Left ventricle myocardium inferior (tissue), 1 donor: ENCODE results near the gene ADAMTSL5. TPM values are rescaled to one million over a fixed set of nuclear protein-coding genes. Genes with fewer than 3 reads are reported as not detected.

Source experiments
- DNase-seq: peaks from one replicate; pipeline ENCODE4 v3.0.0-alpha.2; 2020
- H3K27ac ChIP-seq: fragments of 200-600 bp; replicated peaks from 2 replicates; pipeline ENCODE4 v1.8.0; 2021
- H3K27me3 ChIP-seq: fragments of 200-600 bp; 2 replicates; pipeline ENCODE4 v1.8.0; 2021; ENCODE audit warnings: low read depth
- H3K36me3 ChIP-seq: fragments of 200-600 bp; 2 replicates; pipeline ENCODE4 v1.8.0; 2021
- H3K4me1 ChIP-seq: fragments of 200-600 bp; 2 replicates; pipeline ENCODE4 v1.8.0; 2021
- H3K4me3 ChIP-seq: fragments of 200-600 bp; 2 replicates; pipeline ENCODE4 v1.8.0; 2021; ENCODE audit warnings: mild to moderate bottlenecking, moderate library complexity
- H3K9me3 ChIP-seq: fragments of 200-600 bp; replicated peaks from 2 replicates; pipeline ENCODE4 v1.8.0; 2021
- intact Hi-C: fragments of 100-400 bp; cut with micrococcal nuclease; formaldehyde crosslinking; loops from one replicate; pipeline ENCODE4 v1.11.0; 2022
- total RNA-seq: library from RNA; stranded (reverse); fragmentation: NEBNext Ultra II Directional; extraction: Animal tissue kit (Norgen Biotek cat#: 25700); gene quantifications from one replicate; pipeline ENCODE4 v1.2.1, GENCODE V29; 2021
- TF ChIP-seq, protein P1 (sequence below): fragments of 200-600 bp; IDR thresholded peaks from 2 replicates; pipeline ENCODE4 v1.8.0; 2021; ENCODE audit warnings: antibody characterized with exemption, mild to moderate bottlenecking, borderline replicate concordance
- donor health status: DM: no; HTN: yes; CAD: no; lungs with severe emphysema.

The ADAMTSL5 gene
- total RNA-seq, 1 donor from 2014 or later, result 36.8 TPM

- peaks cover 13% of the 10 kb centered on the region for H3K36me3 ChIP-seq
- H3K4me1 ChIP-seq, result peaks cover 24% of the 10 kb centered on the region
- TF ChIP-seq, protein P1, sequence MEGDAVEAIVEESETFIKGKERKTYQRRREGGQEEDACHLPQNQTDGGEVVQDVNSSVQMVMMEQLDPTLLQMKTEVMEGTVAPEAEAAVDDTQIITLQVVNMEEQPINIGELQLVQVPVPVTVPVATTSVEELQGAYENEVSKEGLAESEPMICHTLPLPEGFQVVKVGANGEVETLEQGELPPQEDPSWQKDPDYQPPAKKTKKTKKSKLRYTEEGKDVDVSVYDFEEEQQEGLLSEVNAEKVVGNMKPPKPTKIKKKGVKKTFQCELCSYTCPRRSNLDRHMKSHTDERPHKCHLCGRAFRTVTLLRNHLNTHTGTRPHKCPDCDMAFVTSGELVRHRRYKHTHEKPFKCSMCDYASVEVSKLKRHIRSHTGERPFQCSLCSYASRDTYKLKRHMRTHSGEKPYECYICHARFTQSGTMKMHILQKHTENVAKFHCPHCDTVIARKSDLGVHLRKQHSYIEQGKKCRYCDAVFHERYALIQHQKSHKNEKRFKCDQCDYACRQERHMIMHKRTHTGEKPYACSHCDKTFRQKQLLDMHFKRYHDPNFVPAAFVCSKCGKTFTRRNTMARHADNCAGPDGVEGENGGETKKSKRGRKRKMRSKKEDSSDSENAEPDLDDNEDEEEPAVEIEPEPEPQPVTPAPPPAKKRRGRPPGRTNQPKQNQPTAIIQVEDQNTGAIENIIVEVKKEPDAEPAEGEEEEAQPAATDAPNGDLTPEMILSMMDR, result no peak
- no peaks in the 10 kb centered on the region for H3K9me3 ChIP-seq
- H3K4me3 ChIP-seq, result no peak overlapping the region
- H3K27ac ChIP-seq, result no peak overlapping the region
- intact Hi-C loops, result no loop called here
- peaks cover 50% of the 10 kb centered on the region for H3K27me3 ChIP-seq
- no peak for DNase-seq
Measured at GRCh38 chr19:1459479-1459878, 53.3 kb downstream of the ADAMTSL5 start.

- TF ChIP-seq, protein P1, result no peak
- peaks cover 13% of the 10 kb centered on the region for H3K36me3 ChIP-seq
- intact Hi-C loops, result no loop called here
- peaks cover 57% of the 10 kb centered on the region for H3K27me3 ChIP-seq
- H3K27ac ChIP-seq, result no peak overlapping the region
- no peaks in the 10 kb centered on the region for H3K9me3 ChIP-seq
- DNase-seq, result no peak
- peaks cover 38% of the 10 kb centered on the region for H3K4me1 ChIP-seq
- no peak overlapping the region for H3K4me3 ChIP-seq
Measured at GRCh38 chr19:1457892-1458291, 54.9 kb downstream of the ADAMTSL5 start.

DNA sequence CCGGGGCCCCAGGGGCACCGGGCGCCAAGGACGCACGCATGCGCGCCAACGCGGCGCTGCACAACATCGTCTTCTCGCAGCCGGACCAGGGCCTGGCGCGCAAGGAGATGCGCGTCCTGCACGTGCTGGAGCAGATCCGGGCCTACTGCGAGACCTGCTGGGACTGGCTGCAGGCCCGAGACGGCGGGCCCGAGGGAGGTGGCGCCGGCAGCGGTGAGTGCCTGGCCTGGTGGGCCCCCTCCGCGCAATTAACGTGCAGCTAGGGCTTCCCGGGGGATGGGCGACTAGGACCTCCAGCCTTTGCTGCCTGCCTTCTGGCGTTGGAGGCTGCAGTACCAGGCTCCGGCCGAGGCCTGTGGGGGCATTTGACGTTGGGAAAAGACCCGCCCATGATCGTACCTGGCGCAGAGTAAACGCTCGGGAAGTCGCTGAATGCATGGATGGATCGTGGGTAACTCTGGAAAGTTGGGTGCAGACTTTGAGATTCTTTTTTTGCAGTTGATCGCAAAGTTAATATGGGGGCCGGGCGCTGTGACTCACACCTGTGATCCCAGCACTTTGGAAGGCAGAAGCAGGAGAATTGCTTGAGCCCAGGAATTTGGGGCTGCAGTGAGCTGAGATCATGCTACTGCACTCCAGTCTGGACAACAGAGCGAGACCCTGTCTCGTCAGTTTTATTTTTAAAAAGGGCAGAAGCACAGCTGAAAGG is 55.6 kb downstream of the ADAMTSL5 start:
- no peak overlapping the region for H3K27ac ChIP-seq
- TF ChIP-seq, protein P1, result no peak
- H3K36me3 ChIP-seq, result peaks cover 13% of the 10 kb centered on the region
- intact Hi-C loops, result no loop called here
- no peak for DNase-seq
- H3K4me3 ChIP-seq, result no peak overlapping the region
- no peaks in the 10 kb centered on the region for H3K9me3 ChIP-seq
- H3K27me3 ChIP-seq, result peaks cover 64% of the 10 kb centered on the region
- peaks cover 44% of the 10 kb centered on the region for H3K4me1 ChIP-seq

- Histone ChIP-seq H3K27ac (no peak overlapping the region), H3K9me3 (no peaks in the 10 kb centered on the region), H3K36me3 (peaks cover 13% of the 10 kb centered on the region), H3K4me1 (peaks cover 44% of the 10 kb centered on the region), H3K4me3 (no peak overlapping the region), H3K27me3 (peaks cover 73% of the 10 kb centered on the region)
- DNase-seq, result no peak
- intact Hi-C loops, result no loop called here
- TF ChIP-seq, protein P1, result no peak
Measured at GRCh38 chr19:1456121-1456900, 56.5 kb downstream of the ADAMTSL5 start.

- Histone ChIP-seq H3K4me3 (no peak overlapping the region), H3K36me3 (peaks cover 6% of the 10 kb centered on the region), H3K27me3 (peaks cover 81% of the 10 kb centered on the region), H3K9me3 (no peaks in the 10 kb centered on the region), H3K4me1 (peaks cover 44% of the 10 kb centered on the region), H3K27ac (no peak overlapping the region)
- intact Hi-C loops, result no loop called here
- no peak for DNase-seq
- TF ChIP-seq, protein P1, result no peak
Measured at GRCh38 chr19:1455336-1456120, 57.3 kb downstream of the ADAMTSL5 start.

Other genes starting within 250 kb of the ADAMTSL5 start
- gene CIRBP, start 243.7 kb downstream of the ADAMTSL5 start, total RNA-seq, result 229 TPM
- 12.4 TPM for gene FAM174C, start 237.5 kb downstream of the ADAMTSL5 start, total RNA-seq
- not detected for gene EFNA2, start 227.1 kb downstream of the ADAMTSL5 start, total RNA-seq
- 380 TPM for gene NDUFS7, start 129.1 kb downstream of the ADAMTSL5 start, total RNA-seq
- 77.0 TPM for gene GAMT, start 111.5 kb downstream of the ADAMTSL5 start, total RNA-seq
- 81.8 TPM for gene DAZAP1, start 105.4 kb downstream of the ADAMTSL5 start, total RNA-seq
- gene RPS15, start 74.6 kb downstream of the ADAMTSL5 start, total RNA-seq, result 588 TPM
- gene APC2, start 62.9 kb downstream of the ADAMTSL5 start, total RNA-seq, result 0.22 TPM
- 16.1 TPM for gene C19orf25, start 33.8 kb downstream of the ADAMTSL5 start, total RNA-seq
- 1.3 TPM for gene PCSK4, start 22.7 kb downstream of the ADAMTSL5 start, total RNA-seq
- gene REEP6, start 21.8 kb downstream of the ADAMTSL5 start, total RNA-seq, result 1.9 TPM
- gene PLK5, start 11.1 kb upstream of the ADAMTSL5 start, total RNA-seq, result not detected
- gene MEX3D, start 55.3 kb upstream of the ADAMTSL5 start, total RNA-seq, result 6.4 TPM
- 48.6 TPM for gene MBD3, start 79.8 kb upstream of the ADAMTSL5 start, total RNA-seq
- 942 TPM for gene UQCR11, start 92.4 kb upstream of the ADAMTSL5 start, total RNA-seq
- 18.4 TPM for gene TCF3, start 139.6 kb upstream of the ADAMTSL5 start, total RNA-seq
- not detected for gene ONECUT3, start 240.5 kb upstream of the ADAMTSL5 start, total RNA-seq